ENCODE measurements around the gene KLF13.

GRCh38 chr15:31343831-31344230 is 17.2 kb downstream of the KLF13 start:
- no peak for TF ChIP-seq CTCF (IDR thresholded peaks at IDR 0.05; ENCODE audit: insufficient read depth, low read depth, low read length)
- TF ChIP-seq EZH2 (IDR thresholded peaks at IDR 0.05; ENCODE audit: insufficient read depth, low read length) = no peak

Measured in astrocyte (in vitro differentiated cells and primary cell).